ENCODE measurements around the gene MYDGF. TPM values are rescaled to one million over a fixed set of nuclear protein-coding genes. Genes with fewer than 3 reads are reported as not detected.

Gene MYDGF
- total and polyA plus RNA-seq, 9 of the 15 experiments (the other 6 are each of a cell fraction or from before 2014, with no cell fraction given) = 4.2 to 141 (median 82.1) TPM

GRCh38 chr19:4662020-4662695 lies 8.0 kb downstream of the MYDGF start:
- Histone ChIP-seq H3K27ac (ENCODE audit: extremely low read depth, low read depth, low read length) (no peak overlapping the region), H4K20me1 (replicated peaks; ENCODE audit: control insufficient read depth, insufficient read depth, low read length) (peaks cover 3% of the 10 kb centered on the region; the same call in 1 of the 2 replicates), H3K4me3 (no peak overlapping the region), H3K36me3 (ENCODE audit: control insufficient read depth, insufficient read depth, low read length) (peaks cover 79% of the 10 kb centered on the region), H3K9me3 (replicated peaks; ENCODE audit: control insufficient read depth, insufficient read depth, low read depth, low read length) (no peaks in the 10 kb centered on the region), H3K9me1 (ENCODE audit: control insufficient read depth, insufficient read depth, low read length) (peaks cover 3% of the 10 kb centered on the region), H2AFZ (ENCODE audit: low read depth, low read length) (no peak overlapping the region), H3K27me3 (ENCODE audit: control insufficient read depth in 2 of 2, insufficient read depth in 2 of 2, low read length in 2 of 2) (no peaks in the 10 kb centered on the region), H3K79me2 (ENCODE audit: control insufficient read depth, insufficient read depth, low read length) (peaks cover 8% of the 10 kb centered on the region; the same call in 1 of the 3 replicates), H3K9ac (ENCODE audit: insufficient read depth in 1 of 2, low read depth in 2 of 2, low read length in 2 of 2) (peak overlapping the region in 1 of 2 experiments; percentile 3; a peak in 2 of 4 replicates), H3K4me1 (replicated peaks in 1 of 2; ENCODE audit: control insufficient read depth in 2 of 2, insufficient read depth in 2 of 2, low read length in 2 of 2) (peaks cover 0 to 12% of the 10 kb centered on the region in 2 experiments; a peak in 3 of 5 replicates), H3K4me2 (ENCODE audit: insufficient read depth, low read length) (no peak overlapping the region)
- POLR2A ChIA-PET = interaction anchor here (0.6 to 0.8 kb wide), 4 partner anchors 15 to 377 kb away, joined by 3 to 4 read pairs (median 4); no protein-coding TSS in a partner anchor
- intact Hi-C loops (cut with micrococcal nuclease) (no loop called here), in situ Hi-C loops (cut with MboI) (no loop called here)
- DNase-seq (ENCODE audit: extremely low read depth in 1 of 4, low spot score in 3 of 4) = no peak
- FAIRE-seq = no peak
- 73% methylated on average over 20 of the region's 20 CpGs for WGBS (ENCODE audit: insufficient coverage, low coverage, missing lambda C conversion rate)
- no peak for ATAC-seq
- BruUV-seq (replicated peaks) = no TSS peak
- TF ChIP-seq ZNF274 (IDR thresholded peaks at IDR 0.05; ENCODE audit: borderline replicate concordance, low read depth, low read length) (no peak), SPI1 (IDR thresholded peaks at IDR 0.05; ENCODE audit: borderline replicate concordance, low read depth, low read length) (no peak), BHLHE40 (IDR thresholded peaks at IDR 0.05; ENCODE audit: low read length) (no peak)
- CTCF ChIA-PET (ENCODE audit: low intra/inter-chr PET ratio) = no interaction called here

- WGBS (ENCODE audit: insufficient coverage, low coverage, missing lambda C conversion rate) = 76% methylated on average over 4 of the region's 4 CpGs
- TF ChIP-seq SMARCA5 (IDR thresholded peaks at IDR 0.05) (no peak), MEF2A (IDR thresholded peaks at IDR 0.05; ENCODE audit: control insufficient read depth, low read depth, low read length) (no peak), ZNF121 (CRISPR knock-in tag; conservative IDR thresholded peaks at IDR 0.05) (peak; percentile 46; the same call in 1 of the 2 replicates)
- Histone ChIP-seq H3K4me2 (ENCODE audit: insufficient read depth, low read length) (no peak overlapping the region), H3K9me3 (replicated peaks; ENCODE audit: control insufficient read depth, insufficient read depth, low read depth, low read length) (no peaks in the 10 kb centered on the region), H3K4me3 (no peak overlapping the region), H3K4me1 (replicated peaks in 1 of 2; ENCODE audit: control insufficient read depth in 2 of 2, insufficient read depth in 2 of 2, low read length in 2 of 2) (peaks cover 0 to 12% of the 10 kb centered on the region in 2 experiments; a peak in 3 of 5 replicates), H3K27ac (ENCODE audit: extremely low read depth, low read depth, low read length) (no peak overlapping the region), H4K20me1 (replicated peaks; ENCODE audit: control insufficient read depth, insufficient read depth, low read length) (peaks cover 3% of the 10 kb centered on the region; the same call in 1 of the 2 replicates), H3K27me3 (ENCODE audit: control insufficient read depth in 2 of 2, insufficient read depth in 2 of 2, low read length in 2 of 2) (no peaks in the 10 kb centered on the region), H3K9ac (ENCODE audit: insufficient read depth in 1 of 2, low read depth in 2 of 2, low read length in 2 of 2) (peak overlapping the region in 1 of 2 experiments; percentile 36; a peak in 2 of 4 replicates), H3K79me2 (ENCODE audit: control insufficient read depth, insufficient read depth, low read length) (peaks cover 8% of the 10 kb centered on the region; the same call in 1 of the 3 replicates), H3K36me3 (ENCODE audit: control insufficient read depth, insufficient read depth, low read length) (peaks cover 81% of the 10 kb centered on the region), H3K9me1 (ENCODE audit: control insufficient read depth, insufficient read depth, low read length) (peaks cover 3% of the 10 kb centered on the region), H2AFZ (ENCODE audit: low read depth, low read length) (no peak overlapping the region)
- no peak for DNase-seq (ENCODE audit: extremely low read depth in 1 of 4, low spot score in 3 of 4)
- no peak for ATAC-seq
- no TSS peak for BruUV-seq (replicated peaks)
- FAIRE-seq = no peak
- CTCF ChIA-PET (ENCODE audit: low intra/inter-chr PET ratio) = no interaction called here
- intact Hi-C loops (cut with micrococcal nuclease) (no loop called here), in situ Hi-C loops (cut with MboI) (no loop called here)
- POLR2A ChIA-PET = interaction anchor here (1.1 kb wide), 1 partner anchor 15 kb away, joined by 3 read pairs; no protein-coding TSS in a partner anchor
These were observed 9.1 kb downstream of the MYDGF start for GRCh38 chr19:4660993-4661392.

Measured in K562 (cell line).